Colonic mucosa (tissue), 4 donors: ENCODE results near the gene C1QTNF8. TPM values are rescaled to one million over a fixed set of nuclear protein-coding genes. Genes with fewer than 3 reads are reported as not detected.

Experiments
- DNase-seq: peaks from one replicate; pipeline ENCODE4 v3.0.0-alpha.2; 2020
- H3K27ac ChIP-seq: fragments of 200-600 bp; one replicate; pipeline ENCODE4 v1.8.0; 2021
- H3K27me3 ChIP-seq: fragments of 200-600 bp; one replicate; pipeline ENCODE4 v1.8.0; 2021
- H3K36me3 ChIP-seq: fragments of 200-600 bp; one replicate; pipeline ENCODE4 v1.8.0; 2021
- H3K4me1 ChIP-seq: fragments of 200-600 bp; one replicate; pipeline ENCODE4 v1.8.0; 2021; ENCODE audit warnings: mild to moderate bottlenecking
- H3K4me3 ChIP-seq: fragments of 200-600 bp; one replicate; pipeline ENCODE4 v1.8.0; 2021
- H3K9ac ChIP-seq, 2 donors: one replicate each; pipeline ENCODE4 v1.7.0; 2013; ENCODE audit warnings: control low read depth in 2 of 2, low read depth in 2 of 2, low read length in 2 of 2
- H3K9me3 ChIP-seq: fragments of 200-600 bp; one replicate; pipeline ENCODE4 v1.8.0; 2021
- intact Hi-C: fragments of 100-400 bp; cut with DNase I; formaldehyde crosslinking; loops from one replicate; pipeline ENCODE4 v1.14.1; 2022
- total RNA-seq, 2 donors: library from RNA; stranded (reverse); fragmentation: NEBNext Ultra II Directional in 1 of 2; extraction: Animal tissue kit (Norgen Biotek cat#: 25700) in 1 of 2; gene quantifications; one replicate each; pipeline ENCODE4 v1.2.1, GENCODE V29; 2021
- TF ChIP-seq, protein P1 (sequence below): fragments of 200-600 bp; IDR thresholded peaks from one replicate; pipeline ENCODE4 v1.8.0; 2022; ENCODE audit warnings: antibody characterized with exemption, mild to moderate bottlenecking
- donor health status: healthy.
- donor health status: DM: no; HTN: no; CAD: no.
- donor health status: DM: no; HTN: no; CAD: no.

C1QTNF8 gene
- total RNA-seq, 2 donors from 2014 or later: not detected

DNA sequence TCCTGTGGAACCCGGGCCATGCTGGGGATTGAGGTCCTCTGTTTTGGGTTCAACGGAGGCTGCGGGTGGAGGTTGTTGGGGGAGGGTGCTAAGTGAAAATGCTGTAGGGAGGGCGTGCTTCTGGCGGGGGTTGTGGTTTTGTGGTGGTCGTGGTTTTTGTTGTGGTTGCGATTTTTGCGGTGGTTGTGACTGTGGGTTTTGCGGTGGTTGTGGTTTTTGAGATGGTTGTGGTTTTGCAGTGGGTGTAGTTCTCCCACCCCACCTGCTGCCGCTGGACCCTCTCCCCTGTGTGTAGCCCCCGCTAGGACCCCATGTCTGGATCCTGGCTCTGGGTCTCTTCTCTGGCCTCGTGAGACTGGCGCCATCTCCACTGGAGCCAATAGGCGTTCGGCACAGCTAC lies 28.4 kb downstream of the C1QTNF8 start:
- TF ChIP-seq, protein P1, sequence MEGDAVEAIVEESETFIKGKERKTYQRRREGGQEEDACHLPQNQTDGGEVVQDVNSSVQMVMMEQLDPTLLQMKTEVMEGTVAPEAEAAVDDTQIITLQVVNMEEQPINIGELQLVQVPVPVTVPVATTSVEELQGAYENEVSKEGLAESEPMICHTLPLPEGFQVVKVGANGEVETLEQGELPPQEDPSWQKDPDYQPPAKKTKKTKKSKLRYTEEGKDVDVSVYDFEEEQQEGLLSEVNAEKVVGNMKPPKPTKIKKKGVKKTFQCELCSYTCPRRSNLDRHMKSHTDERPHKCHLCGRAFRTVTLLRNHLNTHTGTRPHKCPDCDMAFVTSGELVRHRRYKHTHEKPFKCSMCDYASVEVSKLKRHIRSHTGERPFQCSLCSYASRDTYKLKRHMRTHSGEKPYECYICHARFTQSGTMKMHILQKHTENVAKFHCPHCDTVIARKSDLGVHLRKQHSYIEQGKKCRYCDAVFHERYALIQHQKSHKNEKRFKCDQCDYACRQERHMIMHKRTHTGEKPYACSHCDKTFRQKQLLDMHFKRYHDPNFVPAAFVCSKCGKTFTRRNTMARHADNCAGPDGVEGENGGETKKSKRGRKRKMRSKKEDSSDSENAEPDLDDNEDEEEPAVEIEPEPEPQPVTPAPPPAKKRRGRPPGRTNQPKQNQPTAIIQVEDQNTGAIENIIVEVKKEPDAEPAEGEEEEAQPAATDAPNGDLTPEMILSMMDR: no peak
- no peak overlapping the region for H3K9ac ChIP-seq
- no peak overlapping the region for H3K27ac ChIP-seq
- intact Hi-C loops: no loop called here
- no peaks in the 10 kb centered on the region for H3K36me3 ChIP-seq
- H3K9me3 ChIP-seq: no peaks in the 10 kb centered on the region
- H3K4me1 ChIP-seq: no peaks in the 10 kb centered on the region
- H3K27me3 ChIP-seq: peaks cover 33% of the 10 kb centered on the region
- no peak overlapping the region for H3K4me3 ChIP-seq
- no peak for DNase-seq

DNA sequence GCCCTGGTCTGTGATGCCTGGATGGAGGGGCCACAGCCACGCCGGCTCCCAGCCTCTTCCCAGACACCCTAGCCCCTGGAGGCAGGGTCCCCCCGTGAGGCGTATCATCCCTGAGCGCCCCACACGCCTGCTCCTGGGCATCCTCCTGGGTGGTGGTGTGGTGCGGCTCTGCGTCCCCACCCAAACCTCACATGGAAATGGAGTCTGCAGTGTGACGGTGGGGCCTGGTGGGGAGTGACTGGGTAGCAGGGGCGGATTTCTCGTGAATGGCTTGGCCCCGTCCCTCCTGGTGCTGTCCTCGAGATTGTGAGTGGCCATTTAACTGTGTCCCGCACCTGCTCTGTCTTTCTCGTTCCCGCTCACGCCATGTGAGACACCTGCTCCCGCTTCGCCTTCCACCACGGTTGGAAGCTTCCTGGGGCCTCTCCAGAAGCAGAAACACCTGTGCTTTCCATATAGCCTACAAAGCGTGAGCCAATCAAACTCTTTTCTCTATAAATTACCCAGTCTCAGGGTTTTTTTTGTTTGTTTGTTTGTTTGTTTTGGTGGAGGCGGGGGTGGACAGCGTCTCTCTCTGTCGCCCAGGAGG lies 29.4 kb downstream of the C1QTNF8 start:
- no peaks in the 10 kb centered on the region for H3K9me3 ChIP-seq
- H3K9ac ChIP-seq: no peak overlapping the region
- no peaks in the 10 kb centered on the region for H3K36me3 ChIP-seq
- TF ChIP-seq, protein P1: no peak
- H3K4me1 ChIP-seq: no peaks in the 10 kb centered on the region
- no peak overlapping the region for H3K27ac ChIP-seq
- intact Hi-C loops: no loop called here
- no peak overlapping the region for H3K4me3 ChIP-seq
- peaks cover 24% of the 10 kb centered on the region for H3K27me3 ChIP-seq
- DNase-seq: no peak

DNA sequence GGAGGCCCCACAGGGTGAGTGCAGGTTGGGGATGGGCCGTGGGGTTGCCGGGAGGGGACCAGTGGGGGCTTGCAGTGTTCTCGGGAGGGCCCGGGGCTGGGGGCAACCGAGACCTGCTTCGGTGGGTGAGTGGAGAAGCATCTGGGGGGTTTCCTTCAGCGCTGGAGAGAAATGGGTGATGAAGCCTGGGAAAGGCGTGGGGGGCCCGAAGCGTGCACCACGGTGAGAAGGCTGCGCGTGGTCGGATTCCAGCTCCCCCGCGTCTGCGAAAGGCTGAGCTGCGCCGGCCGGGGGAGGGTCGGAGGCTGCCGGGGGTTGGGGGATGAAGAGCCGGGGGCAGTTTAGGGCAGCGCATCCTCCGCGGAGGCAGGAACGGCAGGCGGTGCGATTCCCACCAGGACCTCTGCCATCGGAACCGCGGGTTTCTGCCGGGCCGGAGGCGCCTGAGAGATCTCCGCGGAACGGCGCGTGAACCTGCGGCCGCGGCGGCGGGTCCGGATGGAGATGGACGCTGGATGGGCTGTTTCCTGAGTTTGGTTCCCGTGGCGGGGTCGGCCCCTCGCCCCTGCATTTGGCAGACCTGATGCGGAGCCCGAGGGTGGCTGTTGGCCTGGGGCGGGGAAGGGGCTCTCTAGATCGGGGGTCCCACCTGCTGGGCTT lies 30.4 kb downstream of the C1QTNF8 start:
- H3K9ac ChIP-seq: no peak overlapping the region
- no peak overlapping the region for H3K27ac ChIP-seq
- peaks cover 15% of the 10 kb centered on the region for H3K27me3 ChIP-seq
- H3K4me3 ChIP-seq: no peak overlapping the region
- no peaks in the 10 kb centered on the region for H3K36me3 ChIP-seq
- intact Hi-C loops: no loop called here
- TF ChIP-seq, protein P1: no peak
- H3K9me3 ChIP-seq: no peaks in the 10 kb centered on the region
- no peak for DNase-seq
- H3K4me1 ChIP-seq: no peaks in the 10 kb centered on the region

DNA sequence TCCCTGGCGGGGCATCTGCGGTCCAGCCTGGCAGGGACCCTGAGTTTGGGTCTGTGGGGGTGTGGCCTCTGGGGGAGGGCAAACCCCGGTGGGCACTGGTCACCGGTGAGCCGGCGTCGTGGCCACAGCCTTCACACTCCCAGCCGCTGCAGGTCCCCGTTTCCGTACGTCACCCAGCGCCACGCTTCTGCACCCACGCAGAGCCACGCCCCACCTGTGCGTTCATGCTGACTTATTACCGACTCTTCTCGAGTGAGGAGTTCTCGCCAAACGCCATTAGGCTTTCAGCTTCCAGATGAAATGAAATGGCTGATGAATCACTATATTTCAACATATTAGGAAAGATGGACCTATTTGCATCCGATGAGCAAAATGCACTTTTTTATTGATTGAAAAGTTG lies 32.3 kb downstream of the C1QTNF8 start:
- TF ChIP-seq, protein P1: no peak
- no peak overlapping the region for H3K9ac ChIP-seq
- intact Hi-C loops: no loop called here
- no peak overlapping the region for H3K27ac ChIP-seq
- no peaks in the 10 kb centered on the region for H3K4me1 ChIP-seq
- peaks cover 6% of the 10 kb centered on the region for H3K27me3 ChIP-seq
- H3K9me3 ChIP-seq: no peaks in the 10 kb centered on the region
- H3K36me3 ChIP-seq: no peaks in the 10 kb centered on the region
- no peak for DNase-seq
- no peak overlapping the region for H3K4me3 ChIP-seq

DNA sequence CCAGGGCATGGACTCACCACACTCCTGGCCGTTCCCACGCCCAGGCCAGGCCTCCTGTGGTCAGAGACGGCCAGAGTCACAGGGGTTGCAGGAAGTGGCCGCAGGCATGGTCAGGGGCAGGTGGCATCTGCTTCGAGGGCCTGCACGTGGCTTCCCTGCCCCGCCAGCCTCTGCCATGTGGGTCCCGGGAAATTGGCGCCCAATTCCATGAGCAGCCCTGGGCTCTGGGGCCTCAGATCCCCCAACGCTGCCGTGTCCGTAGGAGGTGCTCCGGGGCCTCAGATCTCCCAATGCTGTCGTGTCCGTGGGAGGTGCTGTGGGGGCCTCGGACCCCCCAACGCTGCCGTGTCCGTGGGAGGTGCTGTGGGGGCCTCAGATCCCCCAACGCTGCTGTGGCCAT lies 33.1 kb downstream of the C1QTNF8 start:
- TF ChIP-seq, protein P1: no peak
- Histone ChIP-seq H3K27me3 (peaks cover 6% of the 10 kb centered on the region), H3K4me3 (no peak overlapping the region), H3K9ac (no peak overlapping the region), H3K9me3 (no peaks in the 10 kb centered on the region), H3K36me3 (no peaks in the 10 kb centered on the region), H3K27ac (no peak overlapping the region), H3K4me1 (no peaks in the 10 kb centered on the region)
- no peak for DNase-seq
- intact Hi-C loops: no loop called here
